HFFc6 (cell line): ENCODE results near the gene ARHGAP24. TPM values are rescaled to one million over a fixed set of nuclear protein-coding genes. Genes with fewer than 3 reads are reported as not detected.

Experiments
- DNase-seq: peaks from one replicate; pipeline ENCODE4 v3.0.0-alpha.2; 2018
- H3K27ac Mint-ChIP-seq: 2 replicates; pipeline ENCODE4 v1.8.0; 2020; ENCODE audit warnings: mild to moderate bottlenecking, mixed read lengths
- H3K27me3 Mint-ChIP-seq: 2 replicates; pipeline ENCODE4 v1.8.0; 2021; ENCODE audit warnings: mild to moderate bottlenecking, moderate library complexity, mixed read lengths; ENCODE audit not compliant: insufficient read depth
- H3K36me3 Mint-ChIP-seq: 2 replicates; pipeline ENCODE4 v1.8.0; 2021; ENCODE audit warnings: low read depth, mixed read lengths
- H3K4me1 Mint-ChIP-seq: 2 replicates; pipeline ENCODE4 v1.8.0; 2020; ENCODE audit warnings: low read depth, mixed read lengths
- H3K4me3 Mint-ChIP-seq: 2 replicates; pipeline ENCODE4 v1.8.0; 2020; ENCODE audit warnings: mild to moderate bottlenecking, moderate library complexity, mixed read lengths
- H3K9me3 Mint-ChIP-seq: 2 replicates; pipeline ENCODE4 v1.8.0; 2020; ENCODE audit warnings: mild to moderate bottlenecking, mixed read lengths
- total RNA-seq, 6 experiments: library from RNA; stranded (reverse); fragmentation: NEBNext Ultra II Directional; extraction: Animal tissue kit (Norgen Biotek cat#: 25700); gene quantifications; 2 replicates in 1 of 6; 3 replicates in 5 of 6; pipeline ENCODE4 v1.2.3, GENCODE V29; 2021
- TF ChIP-seq, protein P1 (sequence below): fragments of 200-600 bp; sonication (generic); IDR thresholded peaks from 2 replicates; pipeline ENCODE4 v1.5.0; 2021; ENCODE audit warnings: antibody characterized with exemption, mild to moderate bottlenecking

ARHGAP24 gene
- total RNA-seq, 6 experiments from 2014 or later, result 13.6 to 28.3 (median 15.2) TPM

- Mint-ChIP-seq H3K36me3 (no peaks in the 10 kb centered on the region), H3K27me3 (no peaks in the 10 kb centered on the region), H3K9me3 (no peaks in the 10 kb centered on the region), H3K4me3 (no peak overlapping the region), H3K27ac (no peak overlapping the region), H3K4me1 (peaks cover 15% of the 10 kb centered on the region)
- no peak for DNase-seq
- TF ChIP-seq, protein P1, sequence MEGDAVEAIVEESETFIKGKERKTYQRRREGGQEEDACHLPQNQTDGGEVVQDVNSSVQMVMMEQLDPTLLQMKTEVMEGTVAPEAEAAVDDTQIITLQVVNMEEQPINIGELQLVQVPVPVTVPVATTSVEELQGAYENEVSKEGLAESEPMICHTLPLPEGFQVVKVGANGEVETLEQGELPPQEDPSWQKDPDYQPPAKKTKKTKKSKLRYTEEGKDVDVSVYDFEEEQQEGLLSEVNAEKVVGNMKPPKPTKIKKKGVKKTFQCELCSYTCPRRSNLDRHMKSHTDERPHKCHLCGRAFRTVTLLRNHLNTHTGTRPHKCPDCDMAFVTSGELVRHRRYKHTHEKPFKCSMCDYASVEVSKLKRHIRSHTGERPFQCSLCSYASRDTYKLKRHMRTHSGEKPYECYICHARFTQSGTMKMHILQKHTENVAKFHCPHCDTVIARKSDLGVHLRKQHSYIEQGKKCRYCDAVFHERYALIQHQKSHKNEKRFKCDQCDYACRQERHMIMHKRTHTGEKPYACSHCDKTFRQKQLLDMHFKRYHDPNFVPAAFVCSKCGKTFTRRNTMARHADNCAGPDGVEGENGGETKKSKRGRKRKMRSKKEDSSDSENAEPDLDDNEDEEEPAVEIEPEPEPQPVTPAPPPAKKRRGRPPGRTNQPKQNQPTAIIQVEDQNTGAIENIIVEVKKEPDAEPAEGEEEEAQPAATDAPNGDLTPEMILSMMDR, result no peak
These were observed 11.6 kb downstream of the ARHGAP24 start for GRCh38 chr4:85486425-85487086.

DNA sequence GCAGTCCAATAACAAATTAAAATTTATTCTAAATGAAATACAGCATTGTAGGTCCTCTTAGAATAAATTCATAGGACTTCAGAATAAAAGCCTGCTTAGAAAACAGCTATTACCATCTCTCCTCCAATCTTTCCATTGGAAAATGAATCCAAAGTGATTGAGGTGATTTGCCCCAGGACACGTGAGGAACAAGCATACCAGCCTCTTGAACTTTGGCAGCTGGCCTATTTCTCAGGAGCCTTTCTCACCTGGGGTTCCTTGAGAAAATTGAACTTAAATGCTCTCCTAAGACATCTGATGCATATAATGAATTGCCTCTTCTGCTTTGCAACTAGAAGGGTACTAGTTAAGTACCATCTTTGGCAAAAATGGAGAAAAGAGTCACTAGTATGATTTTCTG lies 13.5 kb downstream of the ARHGAP24 start:
- Mint-ChIP-seq H3K27me3 (no peaks in the 10 kb centered on the region), H3K36me3 (no peaks in the 10 kb centered on the region), H3K4me1 (peaks cover 15% of the 10 kb centered on the region), H3K4me3 (no peak overlapping the region), H3K9me3 (no peaks in the 10 kb centered on the region), H3K27ac (no peak overlapping the region)
- TF ChIP-seq, protein P1, result no peak
- DNase-seq, result no peak

DNA sequence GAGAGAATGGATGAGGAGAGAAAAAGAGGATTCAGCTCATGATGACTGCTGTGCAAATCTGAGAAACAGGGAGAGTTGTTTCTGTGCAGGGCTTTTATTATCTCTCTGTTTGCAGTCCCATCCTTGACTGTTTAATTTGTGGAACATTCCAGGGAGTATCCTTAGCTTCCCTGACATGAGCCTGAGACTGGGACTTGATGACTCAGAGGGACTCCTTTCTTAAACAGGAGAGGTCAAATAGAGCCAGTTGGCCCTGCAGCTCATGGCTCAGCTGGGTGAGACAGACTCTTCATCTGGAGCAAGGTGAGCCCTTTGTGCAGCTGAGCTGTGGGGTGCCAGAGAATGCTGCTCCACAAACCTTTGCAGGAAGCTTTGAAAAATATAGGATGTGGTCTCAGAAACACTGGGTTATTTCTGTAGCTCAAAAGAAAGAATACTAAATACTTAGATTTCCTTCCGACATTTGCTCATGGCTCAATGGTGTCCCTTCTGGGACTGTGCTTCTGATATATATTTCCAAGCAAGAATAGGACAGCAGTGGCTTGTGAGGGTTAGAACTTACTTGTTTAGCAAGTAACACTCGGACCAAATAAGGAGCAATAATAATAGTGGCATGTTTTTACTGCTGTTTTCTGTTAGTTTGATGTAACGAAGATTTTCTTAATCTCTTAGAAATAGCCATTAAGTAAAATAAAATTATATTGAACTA lies 14.5 kb downstream of the ARHGAP24 start:
- Mint-ChIP-seq H3K9me3 (no peaks in the 10 kb centered on the region), H3K4me3 (no peak overlapping the region; the same call in 1 of the 2 replicates), H3K36me3 (no peaks in the 10 kb centered on the region), H3K4me1 (peaks cover 15% of the 10 kb centered on the region), H3K27me3 (no peaks in the 10 kb centered on the region), H3K27ac (peak overlapping the region; percentile 20; the same call in 1 of the 2 replicates)
- peak; percentile 62 for DNase-seq
- TF ChIP-seq, protein P1, result no peak

DNA sequence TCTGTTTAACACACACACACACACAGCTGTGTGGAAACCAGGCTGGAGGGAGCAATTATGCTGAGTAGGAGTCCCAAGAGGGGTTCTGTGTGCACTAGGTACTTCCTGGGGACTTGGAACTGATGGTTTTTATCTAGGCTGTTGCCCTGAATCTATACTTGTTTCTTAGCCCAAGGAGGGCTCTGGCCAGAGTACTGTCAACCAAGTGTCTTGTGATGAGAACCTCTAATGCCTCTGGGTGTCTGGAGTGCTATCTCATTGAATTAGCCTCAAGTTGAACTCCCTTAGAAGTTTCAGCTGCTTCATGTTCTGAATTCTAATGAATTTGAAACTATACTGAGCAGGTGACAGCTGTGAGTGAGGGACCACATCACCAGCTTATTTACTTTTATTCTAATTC lies 16.6 kb downstream of the ARHGAP24 start:
- Mint-ChIP-seq H3K4me1 (peaks cover 33% of the 10 kb centered on the region), H3K4me3 (no peak overlapping the region), H3K27ac (no peak overlapping the region), H3K27me3 (no peaks in the 10 kb centered on the region), H3K36me3 (no peaks in the 10 kb centered on the region), H3K9me3 (no peaks in the 10 kb centered on the region)
- DNase-seq, result no peak
- TF ChIP-seq, protein P1, result no peak

DNA sequence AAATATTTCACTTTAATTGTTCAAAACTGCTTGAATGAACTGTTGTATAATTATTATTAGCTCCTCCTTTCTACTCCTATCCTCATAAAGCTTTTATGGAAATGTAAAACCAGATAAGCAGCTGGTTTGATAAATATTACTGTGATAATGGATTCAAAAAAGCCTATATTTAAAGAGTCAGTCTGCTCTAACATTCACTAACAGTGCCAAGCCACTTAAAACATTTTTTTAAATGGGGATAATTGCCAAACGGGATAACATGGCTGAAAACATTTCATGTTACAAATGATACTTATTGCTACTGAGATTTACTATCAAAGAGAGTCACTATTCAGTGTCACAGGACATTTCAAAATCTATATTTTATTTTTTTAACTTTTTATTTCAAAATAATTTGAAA lies 17.4 kb downstream of the ARHGAP24 start:
- TF ChIP-seq, protein P1, result no peak
- peaks cover 41% of the 10 kb centered on the region for H3K4me1 Mint-ChIP-seq
- H3K27ac Mint-ChIP-seq, result no peak overlapping the region
- no peaks in the 10 kb centered on the region for H3K9me3 Mint-ChIP-seq
- H3K4me3 Mint-ChIP-seq, result no peak overlapping the region
- no peaks in the 10 kb centered on the region for H3K36me3 Mint-ChIP-seq
- no peak for DNase-seq
- no peaks in the 10 kb centered on the region for H3K27me3 Mint-ChIP-seq
